ENCODE results near the gene FAM181A. TPM values are rescaled to one million over a fixed set of nuclear protein-coding genes. Genes with fewer than 3 reads are reported as not detected.

FAM181A gene
- total RNA-seq, 2 experiments from 2014 or later: not detected

DNA sequence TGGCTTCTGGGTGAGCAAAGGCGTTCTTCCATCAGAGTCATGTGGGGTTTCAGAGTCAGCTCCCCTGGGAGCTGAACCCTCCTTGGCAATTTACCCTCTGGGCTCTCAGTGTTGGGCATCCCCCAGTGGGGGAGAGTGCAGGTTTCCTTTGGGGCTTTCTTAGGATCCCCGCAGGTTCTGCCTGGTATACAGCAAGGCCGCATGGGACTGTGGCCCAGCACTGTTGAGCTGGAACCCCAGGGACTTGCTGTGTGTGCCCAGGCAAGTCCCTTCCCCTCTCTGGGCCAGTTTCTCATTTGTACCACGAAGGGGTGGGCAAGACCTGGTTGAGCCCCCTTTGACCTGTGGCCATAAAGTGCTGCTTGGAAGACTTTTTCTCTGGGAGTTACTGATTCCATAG, 5.5 kb downstream of the FAM181A start:
- ChIA-PET POLR2A (no interaction called here), CTCF (interaction anchor here (1.2 kb wide), 1 partner anchor 72 kb away, joined by 3 read pairs; no protein-coding TSS in a partner anchor)
- Mint-ChIP-seq H3K36me3 (ENCODE audit: low read depth) (no peaks in the 10 kb centered on the region), H3K9me3 (no peaks in the 10 kb centered on the region), H3K27ac (no peak overlapping the region), H3K27me3 (peaks cover 7% of the 10 kb centered on the region), H3K4me1 (ENCODE audit: low read depth) (no peaks in the 10 kb centered on the region), H3K4me3 (no peak overlapping the region)
- TF ChIP-seq, protein P1, sequence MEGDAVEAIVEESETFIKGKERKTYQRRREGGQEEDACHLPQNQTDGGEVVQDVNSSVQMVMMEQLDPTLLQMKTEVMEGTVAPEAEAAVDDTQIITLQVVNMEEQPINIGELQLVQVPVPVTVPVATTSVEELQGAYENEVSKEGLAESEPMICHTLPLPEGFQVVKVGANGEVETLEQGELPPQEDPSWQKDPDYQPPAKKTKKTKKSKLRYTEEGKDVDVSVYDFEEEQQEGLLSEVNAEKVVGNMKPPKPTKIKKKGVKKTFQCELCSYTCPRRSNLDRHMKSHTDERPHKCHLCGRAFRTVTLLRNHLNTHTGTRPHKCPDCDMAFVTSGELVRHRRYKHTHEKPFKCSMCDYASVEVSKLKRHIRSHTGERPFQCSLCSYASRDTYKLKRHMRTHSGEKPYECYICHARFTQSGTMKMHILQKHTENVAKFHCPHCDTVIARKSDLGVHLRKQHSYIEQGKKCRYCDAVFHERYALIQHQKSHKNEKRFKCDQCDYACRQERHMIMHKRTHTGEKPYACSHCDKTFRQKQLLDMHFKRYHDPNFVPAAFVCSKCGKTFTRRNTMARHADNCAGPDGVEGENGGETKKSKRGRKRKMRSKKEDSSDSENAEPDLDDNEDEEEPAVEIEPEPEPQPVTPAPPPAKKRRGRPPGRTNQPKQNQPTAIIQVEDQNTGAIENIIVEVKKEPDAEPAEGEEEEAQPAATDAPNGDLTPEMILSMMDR (IDR thresholded peaks at IDR 0.05): no peak
- intact Hi-C loops (cut with micrococcal nuclease): no loop called here
- DNase-seq (no peak), ATAC-seq (no peak)

DNA sequence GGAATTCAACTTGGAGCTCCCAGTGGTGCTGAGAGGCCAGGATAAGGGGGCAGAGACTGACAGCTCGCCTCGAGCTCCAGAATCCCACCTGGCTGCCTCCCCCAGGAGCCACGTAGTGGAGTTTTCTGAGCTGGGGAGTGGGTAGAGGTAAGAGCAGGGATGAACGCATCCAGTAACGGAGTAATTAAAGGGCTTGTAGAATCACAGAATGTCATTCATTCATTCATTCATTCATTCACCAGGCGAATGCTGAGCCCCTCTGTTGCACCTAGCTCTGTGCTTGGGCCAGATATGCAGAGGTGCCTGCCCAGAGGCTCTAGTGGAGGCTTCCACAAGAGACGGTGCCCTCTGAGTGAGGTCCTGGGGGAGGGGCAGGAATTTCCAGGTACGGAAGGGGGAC, 8.1 kb downstream of the FAM181A start:
- intact Hi-C loops (cut with micrococcal nuclease): no loop called here
- ATAC-seq: no peak
- ChIA-PET POLR2A (no interaction called here), CTCF (interaction anchor here (0.7 to 11.8 kb wide), 13 partner anchors 11 to 213 kb away, joined by 3 to 437 read pairs (median 9); partner anchors contain the start of genes ASB2 and CCDC197)
- DNase-seq: no peak
- peaks cover 4% of the 10 kb centered on the region for H3K36me3 Mint-ChIP-seq (ENCODE audit: low read depth)
- TF ChIP-seq, protein P1 (IDR thresholded peaks at IDR 0.05): no peak
- H3K27ac Mint-ChIP-seq: no peak overlapping the region
- H3K4me3 Mint-ChIP-seq: no peak overlapping the region
- H3K4me1 Mint-ChIP-seq (ENCODE audit: low read depth): peaks cover 5% of the 10 kb centered on the region
- no peaks in the 10 kb centered on the region for H3K9me3 Mint-ChIP-seq
- peaks cover 20% of the 10 kb centered on the region for H3K27me3 Mint-ChIP-seq

DNA sequence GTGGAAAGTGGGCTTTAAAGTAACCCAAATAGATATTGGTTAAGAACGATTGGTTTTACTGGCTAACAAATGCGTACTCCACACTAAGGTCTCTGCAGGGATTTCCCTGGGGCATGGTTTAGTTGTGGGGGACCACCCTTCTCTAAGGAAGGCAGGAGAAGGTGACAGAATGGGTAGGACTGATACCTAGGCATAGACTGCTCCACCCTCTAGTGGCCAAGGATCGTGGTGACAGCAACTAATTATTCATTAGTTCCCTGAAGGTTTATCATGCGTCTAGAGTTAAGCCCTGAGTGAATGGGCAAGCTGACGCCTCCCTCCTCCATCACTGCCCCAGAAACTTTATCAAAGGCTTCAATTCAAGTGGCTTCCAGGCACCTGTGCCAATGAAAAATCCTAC, 9.1 kb downstream of the FAM181A start:
- POLR2A ChIA-PET: interaction anchor here (1.3 kb wide), 1 partner anchor 90 kb away, joined by 4 read pairs; the partner anchor contains the start of gene OTUB2
- Mint-ChIP-seq H3K4me3 (no peak overlapping the region), H3K9me3 (no peaks in the 10 kb centered on the region), H3K36me3 (ENCODE audit: low read depth) (peaks cover 8% of the 10 kb centered on the region), H3K4me1 (ENCODE audit: low read depth) (peaks cover 12% of the 10 kb centered on the region), H3K27ac (no peak overlapping the region), H3K27me3 (peaks cover 20% of the 10 kb centered on the region)
- TF ChIP-seq, protein P1 (IDR thresholded peaks at IDR 0.05): peak; percentile 56
- CTCF ChIA-PET: interaction anchor here (1.0 to 11.8 kb wide), 21 partner anchors 10 to 207 kb away, joined by 3 to 437 read pairs (median 5); partner anchors contain the start of genes ASB2 and CCDC197
- DNase-seq (peak; percentile 50), ATAC-seq (no peak)
- intact Hi-C loops (cut with micrococcal nuclease): no loop called here

DNA sequence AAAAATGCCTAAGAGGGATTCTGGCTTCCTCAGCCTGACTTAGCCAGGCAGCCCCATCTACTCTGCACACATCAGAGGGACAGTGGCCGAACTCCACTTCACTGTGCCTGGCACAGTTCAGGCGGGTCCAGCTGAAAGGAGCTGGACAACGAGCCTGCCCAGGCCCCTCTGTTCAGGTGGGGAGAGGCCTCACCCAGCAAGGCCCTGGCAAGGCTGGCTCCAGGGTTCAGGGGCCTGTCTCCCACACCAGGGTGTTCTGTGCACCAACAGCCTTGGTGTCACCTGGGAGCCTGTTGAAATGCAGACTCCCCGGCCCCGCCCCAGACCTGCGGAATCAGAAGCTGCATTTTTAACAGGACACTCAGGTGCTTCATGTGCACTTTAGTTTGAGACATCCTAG, 9.8 kb downstream of the FAM181A start:
- ChIA-PET POLR2A (interaction anchor here (0.8 to 1.3 kb wide), 3 partner anchors 9 to 89 kb away, joined by 3 to 4 read pairs (median 4); partner anchors contain the start of gene OTUB2), CTCF (interaction anchor here (0.6 to 11.8 kb wide), 20 partner anchors 12 to 206 kb away, joined by 3 to 437 read pairs (median 4); partner anchors contain the start of genes ASB2, CCDC197, DDX24 and IFI27L1)
- Mint-ChIP-seq H3K27ac (no peak overlapping the region), H3K4me1 (ENCODE audit: low read depth) (peaks cover 12% of the 10 kb centered on the region), H3K4me3 (no peak overlapping the region), H3K27me3 (peaks cover 20% of the 10 kb centered on the region), H3K9me3 (no peaks in the 10 kb centered on the region), H3K36me3 (ENCODE audit: low read depth) (peaks cover 8% of the 10 kb centered on the region)
- intact Hi-C loops (cut with micrococcal nuclease): no loop called here
- TF ChIP-seq, protein P1 (IDR thresholded peaks at IDR 0.05): no peak
- DNase-seq (no peak), ATAC-seq (no peak)

DNA sequence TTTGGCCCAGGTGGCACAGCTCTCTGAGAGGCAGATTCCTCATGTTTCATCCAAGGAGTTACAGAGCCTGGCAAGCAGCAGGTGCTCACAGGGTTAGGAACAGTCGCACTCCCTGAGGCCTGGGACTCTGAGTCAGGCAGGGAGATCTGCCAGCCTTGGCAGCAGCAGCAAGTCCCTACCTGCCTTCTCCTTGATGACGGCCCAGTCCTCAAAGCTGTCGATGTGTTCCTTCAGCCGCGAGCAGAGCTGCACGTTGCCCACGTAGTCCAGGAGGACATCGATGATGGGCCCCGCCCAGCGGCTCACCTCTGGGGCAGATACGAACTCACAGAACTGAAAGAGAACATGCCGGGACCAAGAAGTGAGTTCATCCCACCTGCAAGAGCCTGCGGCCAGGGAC, 10.4 kb downstream of the FAM181A start:
- CTCF ChIA-PET: interaction anchor here (0.6 to 11.8 kb wide), 15 partner anchors 15 to 199 kb away, joined by 3 to 437 read pairs (median 6); partner anchors contain the start of genes ASB2, CCDC197, DDX24 and IFI27L1
- Mint-ChIP-seq H3K4me1 (ENCODE audit: low read depth) (peaks cover 12% of the 10 kb centered on the region), H3K9me3 (no peaks in the 10 kb centered on the region), H3K27me3 (peaks cover 20% of the 10 kb centered on the region), H3K27ac (no peak overlapping the region), H3K36me3 (ENCODE audit: low read depth) (peaks cover 8% of the 10 kb centered on the region), H3K4me3 (no peak overlapping the region)
- TF ChIP-seq, protein P1 (IDR thresholded peaks at IDR 0.05): no peak
- POLR2A ChIA-PET: interaction anchor here (0.8 to 1.2 kb wide), 3 partner anchors 9 to 34 kb away, joined by 3 to 4 read pairs (median 3); no protein-coding TSS in a partner anchor
- no peak for DNase-seq
- no peak for ATAC-seq
- intact Hi-C loops (cut with micrococcal nuclease): no loop called here

Measured in activated CD8-positive, alpha-beta T cell treated with anti-CD3 and anti-CD28 coated beads for 36 hours (primary cell).